Measurements from ENCODE around the gene CAB39L.

The CAB39L gene

DNA sequence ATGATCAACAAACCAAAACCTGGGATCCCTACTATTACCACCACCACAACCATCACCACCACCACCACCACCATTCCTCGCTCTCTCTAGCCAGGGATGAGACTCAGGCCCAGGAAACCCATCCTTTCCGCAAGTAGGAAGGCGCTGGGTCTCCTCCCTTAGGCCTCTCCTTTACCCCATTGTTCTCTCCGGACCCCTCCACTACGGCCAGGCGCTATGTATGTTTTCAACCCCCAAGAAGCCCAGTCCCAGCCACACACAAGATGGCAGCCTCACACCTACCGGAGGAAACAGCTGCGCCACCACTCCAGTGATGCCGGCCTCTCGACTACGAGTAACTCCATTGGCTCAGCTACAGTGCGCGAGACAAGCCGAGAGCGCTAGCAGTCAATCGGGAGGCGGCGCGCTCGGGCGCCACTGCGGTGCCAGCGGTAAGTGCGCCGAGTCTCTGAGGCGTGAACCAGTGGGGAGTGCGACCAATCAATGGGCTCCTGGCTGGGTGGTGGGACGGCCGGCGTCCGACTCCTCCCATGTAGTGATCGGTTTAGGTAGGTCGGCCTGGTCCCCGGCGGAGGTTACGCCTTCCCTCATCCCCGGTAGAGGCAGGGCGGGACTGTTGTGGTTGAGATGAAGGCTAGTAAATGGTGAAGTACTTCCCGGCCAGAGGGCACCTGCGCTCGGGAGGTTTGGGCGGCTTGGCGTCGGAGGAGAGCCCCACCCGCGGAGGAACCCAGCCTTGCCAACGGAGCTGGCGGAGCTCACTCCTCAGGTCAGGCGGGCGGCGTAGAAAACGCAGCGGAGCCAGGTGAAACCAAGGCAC is at the start of gene CAB39L, which contains the start of gene SETDB2:
Gene CAB39L, minus strand, starts transcription at position 361 of the 820 bp plus-strand sequence. CDS start 61,154 bp downstream, outside the sequence.
Gene SETDB2, plus strand, starts transcription at position 571 of the 820 bp plus-strand sequence. CDS start 7,620 bp downstream, outside the sequence.
- DNase-seq (ENCODE audit: low read depth) = peak; percentile 94

DNA sequence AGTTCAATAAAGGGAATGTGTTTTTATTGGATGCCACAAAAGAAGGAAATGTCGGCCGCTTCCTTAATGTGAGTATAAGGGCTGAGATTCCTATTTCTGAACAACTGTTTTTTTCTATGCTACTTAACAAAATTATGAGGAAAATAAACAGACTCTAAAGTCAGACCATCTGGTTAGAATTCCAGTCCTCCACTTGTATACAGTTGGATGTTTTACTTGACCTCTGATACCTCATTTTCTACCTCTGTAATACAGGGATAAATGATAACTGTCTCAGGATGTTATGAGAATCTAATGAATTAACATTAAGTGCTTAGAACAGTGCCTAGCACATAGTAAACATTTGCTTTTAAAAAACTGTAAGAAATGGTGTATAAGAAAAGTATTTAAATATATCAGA is 44.7 kb upstream of the CAB39L start:
- DNase-seq (ENCODE audit: low read depth) = no peak

DNA sequence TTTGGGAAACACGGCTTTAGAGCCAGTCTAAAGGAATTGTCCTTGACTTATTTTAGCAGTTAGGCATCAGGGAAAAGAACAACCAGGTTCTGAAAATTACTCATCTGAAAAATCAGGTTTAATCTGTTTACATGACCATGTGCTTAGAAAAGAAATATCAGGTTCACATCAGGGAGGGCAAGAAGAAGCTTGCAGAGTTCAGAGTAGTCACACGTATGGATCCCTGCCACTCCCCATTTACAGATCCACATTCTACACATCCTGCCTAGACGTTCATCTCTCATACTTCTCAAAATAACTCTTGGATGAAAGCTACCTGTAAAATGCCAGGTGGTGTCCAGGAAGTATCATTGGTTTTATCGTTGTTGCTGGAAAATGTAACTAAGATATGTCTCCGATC is 37.9 kb upstream of the CAB39L start:
- no peak for DNase-seq (ENCODE audit: low read depth)

DNA sequence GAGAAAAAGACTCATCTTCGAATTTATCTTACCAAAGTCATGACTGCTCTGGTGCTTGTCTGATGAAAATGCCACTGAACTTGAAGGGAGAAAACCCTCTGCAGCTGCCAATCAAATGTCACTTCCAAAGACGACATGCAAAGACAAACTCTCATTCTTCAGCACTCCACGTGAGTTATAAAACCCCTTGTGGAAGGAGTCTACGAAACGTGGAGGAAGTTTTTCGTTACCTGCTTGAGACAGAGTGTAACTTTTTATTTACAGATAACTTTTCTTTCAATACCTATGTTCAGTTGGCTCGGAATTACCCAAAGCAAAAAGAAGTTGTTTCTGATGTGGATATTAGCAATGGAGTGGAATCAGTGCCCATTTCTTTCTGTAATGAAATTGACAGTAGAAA is 32.7 kb upstream of the CAB39L start:
- no peak for DNase-seq (ENCODE audit: low read depth)

DNA sequence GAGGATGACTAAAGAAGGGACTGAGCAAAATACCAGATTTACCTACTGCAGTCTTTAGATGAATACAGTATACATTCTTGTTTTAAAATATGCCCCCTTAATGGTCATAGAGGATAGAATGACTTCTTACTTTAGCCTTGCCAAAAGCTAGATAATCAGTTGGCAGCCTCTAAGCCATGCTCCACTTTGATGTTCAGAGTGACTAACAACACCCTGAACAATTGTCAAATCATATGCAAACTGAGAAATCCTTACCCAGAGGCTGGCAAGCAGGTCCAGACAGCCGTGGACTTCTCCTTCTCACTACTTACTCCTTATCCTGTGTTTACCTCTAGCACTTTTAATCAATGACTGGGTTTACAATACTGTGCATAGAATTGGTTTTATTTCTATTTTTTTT is 28.3 kb upstream of the CAB39L start:
- no peak for DNase-seq (ENCODE audit: low read depth)

DNA sequence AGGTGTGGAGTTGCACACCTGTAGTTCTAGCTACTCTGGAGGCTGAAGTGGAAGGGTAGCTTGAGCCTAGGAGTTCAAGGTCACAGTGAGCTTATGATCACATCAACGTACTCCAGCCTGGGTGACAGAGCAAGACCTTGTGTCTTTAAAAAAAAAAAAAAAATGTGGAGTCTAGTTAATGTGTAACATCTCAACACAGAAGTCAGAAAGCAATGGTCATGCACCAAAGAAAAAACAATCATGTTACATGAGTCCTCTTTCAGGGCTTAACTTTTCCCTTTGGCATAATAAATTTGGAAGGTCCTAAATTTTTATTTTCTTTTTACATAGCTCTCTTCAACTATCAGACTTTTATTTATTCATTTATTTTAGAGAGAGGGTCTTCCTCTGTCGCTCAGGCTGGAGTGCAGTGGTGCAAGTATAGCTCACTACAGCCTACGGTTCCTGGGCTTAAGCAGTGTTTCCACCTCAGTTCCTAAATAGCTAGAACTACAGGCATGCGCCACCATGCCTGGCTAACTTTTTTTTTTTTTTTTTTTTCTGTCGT is 22.5 kb upstream of the CAB39L start:
- no peak for DNase-seq (ENCODE audit: low read depth)

DNA sequence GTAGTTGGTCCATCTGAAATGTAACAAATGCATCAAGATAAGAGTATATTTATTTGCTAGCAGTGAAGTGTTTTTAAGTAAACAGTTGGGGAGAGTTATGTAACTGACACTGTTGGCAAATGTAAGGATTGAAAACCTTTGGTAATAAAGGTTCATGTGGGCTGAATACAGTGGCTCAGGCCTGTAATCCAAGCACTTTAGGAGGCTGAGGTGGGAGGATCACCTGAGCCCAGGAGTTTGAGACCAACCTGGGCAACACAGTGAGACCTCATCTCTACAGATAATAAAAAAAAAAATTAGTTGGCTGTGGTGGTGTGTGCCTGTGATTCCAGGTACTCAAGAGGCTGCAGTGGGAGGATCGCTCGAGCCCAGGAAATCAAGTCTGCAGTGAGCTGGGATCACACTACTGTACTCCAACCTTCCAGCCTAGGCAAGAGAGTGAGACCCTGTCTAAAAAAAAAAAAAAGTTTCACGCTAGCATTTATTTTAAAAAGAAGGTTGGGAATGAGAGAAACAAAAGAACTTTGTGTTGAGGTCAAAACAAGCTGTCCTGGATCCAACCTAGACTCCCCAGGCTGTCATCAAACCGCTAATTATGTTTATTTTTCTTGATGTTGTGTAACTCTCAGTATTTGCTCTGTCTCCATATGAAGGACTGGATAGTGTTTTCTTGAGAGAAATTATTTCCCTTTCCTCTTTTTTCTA is 20.9 kb upstream of the CAB39L start:
- DNase-seq (ENCODE audit: low read depth) = no peak

DNA sequence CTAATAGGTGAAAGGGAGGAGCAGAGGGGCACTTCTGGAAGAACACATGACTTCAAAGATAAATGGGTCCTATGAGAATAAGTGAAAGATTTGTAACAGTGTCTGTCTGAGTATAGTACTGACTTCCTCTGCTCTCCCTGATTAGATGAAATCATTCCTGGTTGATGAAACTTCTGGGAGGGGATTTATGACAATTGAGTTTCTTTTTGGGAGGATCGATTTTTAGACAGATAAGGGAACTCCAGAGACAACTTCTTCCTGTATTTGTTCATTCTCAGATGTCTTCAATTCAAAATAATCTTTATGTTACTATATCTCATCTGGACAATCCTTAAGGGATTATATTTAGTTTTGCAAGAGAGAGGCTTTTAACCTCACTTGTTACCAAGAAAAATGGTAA is 20.2 kb upstream of the CAB39L start:
- DNase-seq (ENCODE audit: low read depth) = no peak

DNA sequence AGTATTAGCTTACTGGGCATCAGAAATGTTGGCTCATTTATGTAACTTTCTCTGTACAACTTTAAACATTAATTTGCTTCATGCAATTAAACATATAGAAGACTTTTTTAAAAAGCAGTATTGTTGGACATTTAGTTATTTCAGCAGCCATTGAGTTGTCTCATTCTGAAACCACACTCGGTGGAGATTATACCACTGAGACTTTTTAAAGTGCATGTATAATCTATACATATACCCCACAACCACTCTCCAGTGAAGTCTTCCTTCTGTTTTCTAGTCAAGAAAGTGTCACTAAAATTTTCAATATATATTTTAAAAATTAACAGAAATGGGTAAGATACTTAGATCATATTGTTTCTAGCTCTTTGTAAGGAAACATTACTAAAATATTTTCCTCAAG is 15.7 kb upstream of the CAB39L start:
- DNase-seq (ENCODE audit: low read depth) = no peak

DNA sequence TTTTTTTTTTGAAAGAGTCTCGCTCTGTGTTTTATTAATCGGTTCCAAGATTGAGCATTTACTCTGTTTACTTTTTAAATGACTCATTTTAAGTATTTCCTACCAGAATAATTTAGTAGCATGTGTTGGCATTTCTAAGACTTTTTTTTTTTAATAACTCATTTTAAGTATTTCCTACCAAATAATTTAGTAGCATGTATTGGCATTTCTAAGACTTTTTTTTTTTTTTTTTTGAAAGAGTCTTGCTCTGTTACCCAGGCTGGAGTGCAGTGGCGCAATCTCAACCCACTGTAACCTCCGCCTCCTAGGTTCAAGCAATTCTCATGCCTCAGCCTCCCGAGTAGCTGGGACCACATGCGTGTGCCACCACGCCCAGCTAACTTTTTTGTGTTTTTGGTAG is 13.4 kb upstream of the CAB39L start:
- no peak for DNase-seq (ENCODE audit: low read depth)

DNA sequence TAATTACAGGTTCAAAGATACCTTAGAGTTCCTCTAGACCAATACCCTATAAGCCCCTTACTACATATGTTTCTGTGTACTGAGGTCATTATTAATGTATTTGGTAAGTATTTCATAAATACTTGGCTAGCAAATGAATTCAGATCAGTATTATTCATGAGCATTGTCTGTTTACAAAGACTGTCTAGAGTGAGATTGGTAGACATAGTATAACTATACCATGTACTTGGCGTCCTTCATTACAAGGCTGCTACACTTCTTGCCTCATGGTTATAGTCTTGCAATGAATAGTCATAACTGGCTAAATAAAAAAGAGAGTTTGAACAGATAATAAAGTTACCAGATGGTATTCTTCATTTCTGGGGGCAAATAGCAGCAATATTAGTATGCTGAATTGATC is 12.3 kb upstream of the CAB39L start:
- DNase-seq (ENCODE audit: low read depth) = no peak

DNA sequence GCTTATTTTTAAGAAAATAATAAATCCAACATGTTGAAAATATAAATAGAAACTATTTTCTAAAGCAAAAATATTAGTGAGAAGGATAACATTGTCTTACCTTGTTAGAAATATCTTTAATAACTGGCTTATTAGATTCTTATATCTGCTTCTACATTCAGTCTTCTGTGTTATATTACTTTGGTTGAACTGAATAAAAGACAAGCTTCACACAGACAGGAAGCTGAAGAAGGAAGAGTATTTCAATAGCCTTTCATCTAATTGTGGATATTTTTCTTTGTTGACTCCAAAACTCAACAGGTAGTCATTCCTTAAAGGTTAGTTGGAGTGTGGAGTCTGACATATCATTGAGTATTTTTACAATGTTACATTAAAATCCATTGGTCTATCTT is 11.1 kb upstream of the CAB39L start:
- no peak for DNase-seq (ENCODE audit: low read depth)

DNA sequence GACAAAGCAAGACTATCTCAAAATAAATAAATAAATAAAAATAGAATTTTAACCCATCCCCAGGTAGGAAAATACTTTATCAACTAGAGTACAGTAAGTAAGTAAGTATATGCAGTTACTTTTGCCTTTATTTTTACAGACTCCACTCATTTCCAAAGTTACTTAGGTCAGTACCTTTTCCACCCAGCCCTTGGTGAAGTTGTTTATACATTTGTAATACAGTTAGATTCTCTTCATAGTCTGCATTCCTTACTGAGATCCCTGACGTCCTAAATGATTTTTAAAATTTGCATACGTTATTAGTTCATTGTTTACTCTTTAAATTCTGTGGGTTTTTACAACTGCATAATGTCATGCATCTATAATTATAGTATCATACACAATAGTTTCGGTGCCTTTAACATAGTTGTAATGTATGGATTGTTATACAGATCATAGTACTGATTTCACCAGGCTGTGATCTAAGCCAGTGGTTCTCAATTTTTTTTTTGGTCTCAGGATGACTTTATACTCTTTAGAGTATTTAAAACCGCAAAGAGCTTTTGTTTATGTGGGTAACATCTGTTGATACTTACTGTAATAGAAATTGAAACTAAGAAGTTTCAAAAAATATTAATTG is 10.6 kb upstream of the CAB39L start:
- DNase-seq (ENCODE audit: low read depth) = no peak

DNA sequence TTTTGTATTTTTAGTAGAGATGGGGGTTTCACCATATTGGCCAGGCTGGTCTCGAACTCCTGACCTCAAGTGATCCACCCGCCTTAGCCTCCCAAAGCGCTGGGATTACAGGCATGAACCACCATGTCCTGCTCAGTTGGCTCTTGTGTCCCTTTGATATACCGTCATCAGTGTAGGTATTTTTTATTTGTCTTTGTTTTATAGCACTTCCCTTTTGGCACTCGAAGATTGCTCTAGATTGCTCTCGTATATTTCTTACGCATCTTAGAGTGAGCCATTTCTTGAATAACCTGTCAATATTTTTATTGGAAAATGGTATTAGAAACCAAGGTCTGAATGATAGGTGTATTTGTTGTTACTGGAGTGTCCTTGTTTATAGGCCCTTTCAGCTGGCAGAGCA is 9.6 kb upstream of the CAB39L start:
- DNase-seq (ENCODE audit: low read depth) = no peak

DNA sequence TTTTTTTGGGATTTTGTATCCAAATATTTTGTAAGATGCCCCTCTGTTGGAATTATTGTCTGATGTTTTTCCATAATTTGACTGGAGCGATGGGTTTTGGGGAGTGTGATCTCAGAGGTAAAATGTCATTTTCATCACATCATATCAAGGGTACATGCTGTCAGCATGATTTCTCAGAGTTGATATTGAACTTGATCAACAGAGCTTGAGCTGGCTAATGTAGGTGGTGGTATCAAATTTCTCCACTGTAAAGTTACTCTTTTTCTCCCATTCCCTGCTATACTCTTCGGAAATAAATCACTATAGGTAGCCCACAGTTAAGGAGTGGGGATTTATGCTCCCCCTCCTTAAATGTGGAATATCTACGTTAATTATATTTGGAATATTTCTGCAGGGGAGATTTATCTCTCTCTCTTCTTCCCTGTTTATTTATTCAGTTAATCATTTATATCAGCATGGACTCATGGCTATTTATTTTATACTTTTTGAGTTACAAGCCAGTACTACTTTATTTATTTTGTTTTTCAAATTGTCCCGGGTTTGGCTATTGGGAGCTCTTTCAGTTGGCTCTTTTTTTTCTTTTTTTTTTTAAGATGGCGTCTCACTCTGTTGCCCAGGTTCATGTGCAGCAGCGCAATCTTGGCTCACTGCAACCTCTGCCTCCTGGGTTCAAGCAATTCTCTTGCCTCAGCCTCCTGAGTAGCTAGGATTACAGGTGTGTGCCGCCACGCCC is 9.0 kb upstream of the CAB39L start:
- no peak for DNase-seq (ENCODE audit: low read depth)

DNA sequence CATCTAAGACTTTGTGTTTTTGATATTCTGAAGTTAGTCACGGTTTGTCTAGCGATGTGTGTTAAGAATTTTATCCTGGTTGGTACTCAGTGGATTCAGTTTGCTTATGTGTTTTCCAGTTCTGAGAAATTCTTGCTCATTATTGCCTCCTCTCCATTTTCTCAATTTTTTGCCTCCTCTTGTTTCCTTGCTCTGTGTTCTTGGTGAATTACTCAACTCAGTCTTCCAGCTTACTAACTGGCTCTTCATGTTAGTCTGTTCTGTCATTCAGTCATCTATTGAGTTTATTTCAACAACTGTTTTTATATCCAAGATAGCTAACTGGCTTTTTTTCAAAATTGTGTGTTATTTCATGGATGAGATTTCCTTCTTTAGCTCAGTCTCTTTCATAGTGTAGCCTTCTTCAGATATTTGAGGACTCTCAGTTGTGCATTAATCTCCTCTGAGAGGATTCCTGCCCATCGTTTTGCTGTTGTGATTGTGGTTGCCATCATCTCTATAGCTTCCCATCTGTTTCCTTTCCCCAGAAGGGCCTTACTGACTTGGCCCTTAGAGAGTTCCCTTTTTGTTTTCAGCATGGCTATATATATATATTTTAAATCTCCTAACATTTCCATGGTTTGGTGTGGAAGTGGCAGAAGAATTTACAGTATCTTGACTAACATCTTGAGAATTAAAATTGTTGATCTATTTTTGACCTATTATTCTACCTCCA is 6.4 kb upstream of the CAB39L start:
- no peak for DNase-seq (ENCODE audit: low read depth)

DNA sequence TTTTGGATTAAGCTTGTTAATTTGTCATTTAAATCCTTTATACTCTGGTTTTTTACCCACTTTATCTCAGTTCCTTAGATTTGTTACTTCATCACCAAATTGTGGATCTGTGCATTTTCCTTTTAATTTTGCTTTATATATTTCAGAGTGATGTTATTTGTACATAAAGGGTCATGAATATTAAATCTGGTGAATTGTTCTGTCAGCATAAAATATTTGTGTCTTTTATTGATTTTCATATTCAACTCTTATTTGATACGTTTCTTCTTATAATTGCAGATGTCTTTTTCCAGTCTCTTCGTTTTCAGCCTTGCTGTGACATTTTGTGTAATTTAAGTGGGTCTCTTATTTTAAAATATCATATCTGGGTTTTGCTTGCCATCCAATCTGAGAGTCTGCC is 4.9 kb upstream of the CAB39L start:
- no peak for DNase-seq (ENCODE audit: low read depth)

DNA sequence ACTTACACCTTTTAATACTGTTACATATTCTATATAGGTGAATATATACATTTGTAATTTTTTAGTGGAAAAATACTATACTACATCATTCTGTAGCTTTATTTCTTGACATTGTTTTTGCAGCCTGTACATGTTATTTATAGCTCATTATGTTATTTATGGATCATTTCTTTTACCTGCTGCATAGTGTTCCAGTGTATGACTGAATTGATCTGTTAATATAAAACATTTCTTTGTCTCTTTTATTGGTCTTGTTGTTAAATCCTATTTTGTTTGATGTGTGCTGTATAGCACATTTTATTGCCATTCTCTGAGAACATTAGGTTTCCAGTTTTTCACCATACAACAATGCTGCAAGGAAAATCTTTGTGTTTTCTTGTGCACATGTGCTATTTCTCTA is 2.6 kb upstream of the CAB39L start:
- no peak for DNase-seq (ENCODE audit: low read depth)

DNA sequence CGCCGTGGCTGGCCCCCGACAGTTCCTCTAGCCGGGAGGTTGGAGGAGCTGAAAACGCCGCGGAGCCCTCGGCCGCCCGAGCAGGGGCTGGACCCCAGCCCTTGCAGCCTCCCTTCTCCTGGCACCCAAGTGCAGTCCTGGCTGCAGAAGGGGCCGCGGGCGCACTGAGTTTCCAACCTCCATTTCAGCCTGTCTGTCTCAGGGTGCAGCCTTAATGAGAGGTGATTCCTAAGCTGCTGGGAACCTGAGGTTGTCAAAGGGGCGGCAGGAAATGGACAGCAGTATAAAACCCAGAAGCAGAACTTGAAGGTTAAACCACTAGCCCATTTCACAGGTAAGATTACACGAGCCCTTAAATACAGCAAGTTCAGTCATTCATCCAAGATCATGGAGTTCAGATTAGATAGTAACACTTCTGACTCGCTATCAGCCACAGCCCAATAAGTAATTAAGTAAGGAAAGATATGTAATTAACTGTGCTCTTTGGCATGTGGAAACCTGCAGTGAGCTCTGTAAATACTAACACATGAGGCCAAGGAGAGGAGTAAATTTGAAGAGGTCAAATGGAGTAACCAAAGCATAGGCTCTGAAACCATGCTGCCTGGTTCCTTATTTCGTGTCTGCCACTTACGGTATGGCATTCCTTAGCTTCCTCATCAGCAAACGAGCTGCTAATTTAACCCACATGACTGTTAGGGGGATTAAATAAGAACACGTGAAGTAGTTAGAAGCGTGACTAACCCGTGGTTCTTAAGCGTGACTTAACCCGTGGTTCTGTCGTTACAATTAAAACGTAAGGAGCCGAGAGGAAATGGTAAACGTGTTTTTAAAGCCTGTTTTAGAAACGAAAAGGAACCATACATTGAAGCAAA is 896 bp upstream of the CAB39L start:
- DNase-seq (ENCODE audit: low read depth) = no peak

DNA sequence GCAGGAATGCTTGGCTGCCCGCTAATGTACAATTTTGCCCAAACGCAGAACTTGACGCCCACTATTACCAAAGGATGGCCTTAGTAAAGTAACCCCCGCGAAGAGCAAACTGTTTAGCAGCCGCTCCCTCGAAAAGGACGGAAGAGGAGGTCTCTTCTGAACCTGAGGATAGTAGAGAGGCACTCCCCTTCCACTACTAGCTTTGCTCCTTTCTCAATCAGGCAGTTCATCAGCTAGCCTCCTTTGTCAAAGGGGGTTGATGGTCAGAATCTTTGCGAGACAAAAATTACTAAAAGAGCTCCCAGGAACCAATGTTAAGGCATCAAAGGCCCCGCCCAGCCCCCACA is 534 bp downstream of the CAB39L start:
- no peak for DNase-seq (ENCODE audit: low read depth)

DNA sequence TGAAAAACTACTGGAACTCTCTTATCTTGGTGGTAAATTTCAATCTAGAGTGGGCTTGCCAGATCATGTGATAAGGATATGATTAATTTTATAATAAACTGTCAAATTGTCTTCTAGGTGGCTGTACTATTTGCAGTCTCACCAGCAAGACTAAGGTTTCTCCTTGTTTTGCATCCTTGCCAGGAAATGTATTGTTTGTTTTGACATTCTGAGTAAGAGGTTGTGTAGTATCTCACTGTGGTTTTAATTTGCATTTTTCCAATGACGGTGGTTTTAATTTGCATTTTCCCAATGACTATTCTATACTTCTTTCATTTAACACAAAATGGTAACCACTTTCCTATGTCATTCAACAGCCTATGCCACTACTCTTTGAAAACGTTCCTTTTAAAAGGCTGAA is 2.0 kb downstream of the CAB39L start:
- no peak for DNase-seq (ENCODE audit: low read depth)

All from stimulated activated CD8-positive, alpha-beta memory T cell treated with anti-CD3 and anti-CD28 coated beads, Interleukin-7, amount 100 ng/mL, for 24 hours (primary cell).